GM12891 (cell line): ENCODE results near the gene EPAS1.

Experiments used
- DNase-seq: peaks from one replicate; pipeline ENCODE4 v3.0.0; 2011; ENCODE audit warnings: low spot score; ENCODE audit not compliant: insufficient read length
- FAIRE-seq: peaks from 2 replicates; lab custom pipeline; 2011; peaks lifted over from hg19 to GRCh38; lab: Jason Lieb, UNC
- PAX5 ChIP-seq: IDR thresholded peaks from 2 replicates; pipeline ENCODE4 v1.6.1; 2011; ENCODE audit warnings: low read length, moderate library complexity, mild to moderate bottlenecking; ENCODE audit not compliant: insufficient read depth, severe bottlenecking
- POLR2A ChIP-seq: IDR thresholded peaks from 2 replicates; pipeline ENCODE4 v1.6.1; 2011; ENCODE audit warnings: low read depth, low read length, control low read depth
- POLR2AphosphoS5 ChIP-seq: IDR thresholded peaks from 2 replicates; pipeline ENCODE4 v1.6.1; 2011; ENCODE audit warnings: low read depth, low read length, control low read depth
- POU2F2 ChIP-seq: IDR thresholded peaks from 2 replicates; pipeline ENCODE4 v1.6.1; 2011; ENCODE audit warnings: low read depth, mild to moderate bottlenecking, control low read depth, low read length, moderate library complexity
- SPI1 ChIP-seq: IDR thresholded peaks from 2 replicates; pipeline ENCODE4 v1.6.1; 2011; ENCODE audit warnings: low read depth, low read length, control low read depth
- TAF1 ChIP-seq: IDR thresholded peaks from 2 replicates; pipeline ENCODE4 v1.6.1; 2011; ENCODE audit warnings: low read depth, low read length, control low read depth

The EPAS1 gene

DNA sequence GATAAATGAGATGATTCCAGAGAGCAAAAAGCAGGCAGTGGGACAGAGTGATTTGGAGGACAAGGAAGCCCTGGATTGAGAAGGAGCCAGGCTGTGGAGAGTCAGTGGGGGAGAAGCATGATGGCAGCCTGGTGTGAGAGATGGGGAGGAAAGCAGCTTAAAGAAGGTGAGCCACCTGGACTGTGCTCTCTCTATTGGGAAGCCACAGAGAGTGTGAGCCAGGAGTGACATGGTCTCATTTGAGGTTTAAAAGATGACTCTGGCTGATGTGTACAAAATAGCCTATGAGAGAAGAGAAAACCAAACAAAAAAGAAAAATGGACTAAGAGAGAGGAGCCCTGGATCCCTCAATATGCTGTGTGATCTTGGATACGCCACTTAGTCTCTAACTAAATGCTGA is 12.9 kb upstream of the EPAS1 start:
- FAIRE-seq (no peak), DNase-seq (no peak)
- TF ChIP-seq TAF1 (no peak), SPI1 (no peak), POU2F2 (no peak), POLR2A (no peak), POLR2AphosphoS5 (no peak), PAX5 (no peak)

DNA sequence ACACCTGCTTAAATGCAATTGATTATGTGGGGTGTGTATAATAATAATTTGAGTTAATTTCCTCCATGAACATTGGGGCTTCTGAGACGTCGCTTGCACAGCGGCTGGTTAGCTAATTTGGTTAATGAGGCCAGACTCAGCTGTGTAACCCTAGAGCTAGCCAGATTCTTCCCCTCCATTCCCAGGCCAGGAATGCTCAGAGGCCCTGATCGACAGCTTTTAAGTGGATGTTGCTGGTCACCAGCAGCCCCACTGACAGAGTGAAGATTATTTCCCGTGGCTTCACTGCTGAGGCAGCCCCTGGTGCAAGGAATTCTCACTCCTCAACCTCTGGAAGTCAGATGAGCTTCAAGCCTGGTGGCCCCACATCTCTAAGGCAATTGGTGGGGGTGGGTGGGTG is 12.4 kb upstream of the EPAS1 start:
- no peak for FAIRE-seq
- TF ChIP-seq POU2F2 (no peak), SPI1 (no peak), TAF1 (no peak), PAX5 (no peak), POLR2AphosphoS5 (no peak), POLR2A (no peak)
- DNase-seq, result no peak

DNA sequence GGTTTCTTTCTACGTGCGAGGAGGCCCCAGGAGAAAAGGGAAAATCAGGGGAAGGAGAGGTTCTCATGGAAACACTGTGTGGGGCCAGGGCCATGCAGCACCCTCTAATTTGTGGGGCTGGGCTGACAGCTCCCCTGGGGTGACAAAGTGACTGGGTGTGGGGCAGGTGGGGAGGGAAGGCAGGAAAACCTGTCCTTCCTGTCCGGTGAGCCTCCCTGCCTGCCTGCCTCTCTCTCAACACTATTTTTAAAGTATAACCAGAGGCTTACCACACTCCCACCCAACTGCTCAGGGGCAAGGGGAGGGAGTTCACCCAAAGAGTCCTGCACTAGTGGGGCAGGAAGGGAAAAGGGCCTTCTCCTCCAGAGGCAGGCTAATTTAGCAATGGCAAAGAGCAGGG is 10.5 kb upstream of the EPAS1 start:
- no peak for TF ChIP-seq POLR2AphosphoS5
- no peak for FAIRE-seq
- DNase-seq, result no peak

DNA sequence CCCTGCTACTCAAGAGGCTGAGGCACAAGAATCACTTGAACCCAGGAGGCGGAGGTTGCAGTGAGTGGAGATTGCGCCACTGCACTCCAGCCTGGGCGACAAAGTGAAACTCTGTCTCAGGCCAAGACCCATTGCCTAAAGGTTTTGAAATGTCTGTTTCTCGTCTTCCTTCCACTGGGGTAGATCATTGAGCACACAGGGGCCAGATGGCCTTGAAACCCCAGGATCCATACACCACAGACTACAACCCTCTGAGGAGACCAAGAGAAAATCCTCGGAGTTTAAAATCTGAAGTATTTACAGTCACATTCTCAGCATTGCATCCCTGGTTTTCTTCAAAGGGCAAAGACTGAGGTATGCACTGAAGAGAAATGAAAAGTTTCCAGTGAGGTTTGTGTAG is 7.1 kb upstream of the EPAS1 start:
- TF ChIP-seq POU2F2 (no peak), POLR2AphosphoS5 (no peak), SPI1 (no peak), PAX5 (no peak), POLR2A (no peak), TAF1 (no peak)
- FAIRE-seq (no peak), DNase-seq (no peak)

DNA sequence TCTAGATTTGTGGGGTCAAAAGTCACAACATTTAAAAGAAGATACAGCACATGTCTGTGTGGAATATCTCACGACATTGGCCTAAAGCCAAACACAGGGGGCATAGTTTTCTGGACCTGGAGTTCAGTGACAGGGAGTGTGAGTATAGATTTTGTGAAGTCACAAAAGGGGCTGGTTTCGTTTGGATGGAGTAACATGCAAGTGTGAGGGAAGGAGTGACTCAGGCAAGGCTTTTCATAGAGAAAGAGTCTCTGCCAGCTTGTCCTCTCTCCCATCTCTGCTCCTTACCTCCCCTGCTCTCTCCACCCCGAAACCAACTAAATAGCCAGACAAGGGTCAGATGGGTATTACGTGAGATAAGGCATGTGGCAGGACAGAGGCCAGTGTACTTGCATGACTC is 3.7 kb upstream of the EPAS1 start:
- FAIRE-seq (no peak), DNase-seq (no peak)
- TF ChIP-seq POU2F2 (no peak), PAX5 (no peak), POLR2A (no peak)

DNA sequence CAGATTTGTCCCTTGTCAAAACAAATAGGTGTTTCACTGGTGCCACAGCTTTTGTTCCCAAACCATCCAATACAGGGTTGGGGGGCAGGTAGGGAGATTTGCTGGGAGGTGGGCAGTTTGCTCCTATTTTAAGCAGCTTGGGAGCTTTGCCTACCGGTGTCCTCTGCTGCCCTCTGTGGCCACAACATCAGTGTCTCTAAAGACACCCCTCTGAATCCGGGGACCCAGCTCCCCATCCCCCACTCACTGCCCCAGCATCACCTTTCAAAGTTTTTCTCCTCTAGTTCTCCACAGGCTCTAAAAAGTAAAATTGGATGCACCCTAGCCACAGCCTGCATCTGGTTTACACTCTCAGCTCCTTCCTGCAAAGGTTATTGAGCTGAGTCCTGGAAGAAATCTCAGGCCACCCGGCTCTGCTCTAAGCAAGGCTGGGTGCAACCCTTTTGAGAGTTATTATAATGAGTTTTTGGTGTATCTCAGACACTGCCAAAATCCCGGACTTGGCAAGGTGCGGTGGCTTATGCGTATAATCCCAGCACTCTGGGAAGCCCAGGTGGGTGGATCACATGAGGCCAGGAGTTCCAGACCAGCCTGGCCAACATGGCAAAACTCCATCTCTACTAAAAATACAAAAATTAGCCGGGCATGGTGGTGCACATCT is 2.9 kb upstream of the EPAS1 start:
- FAIRE-seq (no peak), DNase-seq (no peak)
- TF ChIP-seq SPI1, result no peak
- TF ChIP-seq TAF1, result no peak
- no peak for TF ChIP-seq POLR2A
- no peak for TF ChIP-seq PAX5
- TF ChIP-seq POU2F2, result no peak
- no peak for TF ChIP-seq POLR2AphosphoS5

DNA sequence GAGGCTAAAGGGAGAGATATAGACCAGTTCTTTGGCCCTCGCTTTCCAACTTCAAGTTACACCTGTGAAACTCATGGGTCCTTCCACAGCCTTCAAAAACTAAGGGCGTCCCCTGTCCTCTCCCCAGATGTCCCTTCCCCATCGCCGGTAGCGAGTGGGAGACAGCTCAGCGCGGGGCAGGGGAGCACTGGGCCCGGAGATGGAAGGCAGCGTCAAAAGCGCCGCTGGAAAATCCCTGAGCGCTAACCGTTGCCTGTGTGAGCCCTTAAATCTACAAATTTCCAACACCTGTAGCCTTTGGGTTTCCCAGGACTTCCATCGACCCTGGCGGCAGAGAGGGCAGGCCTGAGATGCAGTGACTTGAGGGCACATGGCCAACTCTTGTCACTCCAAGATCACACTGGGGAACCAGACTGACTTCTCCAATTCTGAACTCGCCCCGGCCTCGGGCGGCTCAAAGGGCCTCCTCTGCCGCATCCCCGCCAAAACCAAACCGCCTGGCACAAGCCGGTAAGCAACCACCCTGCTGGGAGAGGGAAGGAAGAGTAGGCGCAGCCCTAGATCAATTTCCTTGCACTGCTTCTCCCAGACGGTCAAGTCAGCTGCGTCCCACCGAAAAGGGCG is 879 bp upstream of the EPAS1 start:
- FAIRE-seq, result no peak
- no peak for DNase-seq
- TF ChIP-seq POU2F2 (no peak), SPI1 (no peak), PAX5 (no peak), POLR2AphosphoS5 (no peak)

DNA sequence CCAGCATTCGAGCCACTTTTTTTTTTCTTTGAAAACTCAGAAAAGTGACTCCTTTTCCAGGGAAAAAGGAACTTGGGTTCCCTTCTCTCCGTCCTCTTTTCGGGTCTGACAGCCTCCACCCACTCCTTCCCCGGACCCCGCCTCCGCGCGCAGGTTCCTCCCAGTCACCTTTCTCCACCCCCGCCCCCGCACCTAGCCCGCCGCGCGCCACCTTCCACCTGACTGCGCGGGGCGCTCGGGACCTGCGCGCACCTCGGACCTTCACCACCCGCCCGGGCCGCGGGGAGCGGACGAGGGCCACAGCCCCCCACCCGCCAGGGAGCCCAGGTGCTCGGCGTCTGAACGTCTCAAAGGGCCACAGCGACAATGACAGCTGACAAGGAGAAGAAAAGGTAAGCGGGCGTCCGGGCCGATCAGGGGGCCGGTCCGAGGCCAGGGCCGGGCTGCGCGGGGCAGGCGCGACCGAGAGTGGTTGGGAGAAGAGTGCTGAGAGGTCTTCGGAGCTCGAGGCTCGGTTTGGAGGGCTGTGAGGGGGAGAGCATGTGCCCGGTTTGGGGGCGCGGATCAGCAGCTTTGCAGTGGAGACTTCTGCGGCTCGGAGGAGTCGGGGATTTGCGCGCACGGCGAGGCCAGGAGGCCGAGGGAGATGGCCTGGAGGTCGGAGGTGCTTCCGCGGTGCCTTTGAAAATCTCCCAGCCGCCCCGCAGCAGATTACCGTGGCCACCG is 502 bp downstream of the EPAS1 start:
- TF ChIP-seq SPI1, result no peak
- TF ChIP-seq TAF1, result no peak
- TF ChIP-seq POLR2A, result no peak
- DNase-seq, result peak; percentile 64
- no peak for FAIRE-seq

DNA sequence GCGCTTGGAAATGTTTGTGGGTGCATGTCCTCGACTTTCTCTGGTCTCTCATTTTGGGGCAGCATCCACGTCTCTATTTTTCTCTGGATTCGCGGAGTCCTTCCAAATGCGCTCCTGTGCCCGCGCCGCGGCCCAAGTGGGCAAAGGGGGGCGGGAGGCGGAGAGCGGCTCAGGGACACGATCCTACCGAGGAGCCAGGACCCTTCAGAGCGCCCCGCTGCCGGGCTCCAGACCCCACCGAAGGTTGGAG is 990 bp downstream of the EPAS1 start:
- DNase-seq (no peak), FAIRE-seq (no peak)

DNA sequence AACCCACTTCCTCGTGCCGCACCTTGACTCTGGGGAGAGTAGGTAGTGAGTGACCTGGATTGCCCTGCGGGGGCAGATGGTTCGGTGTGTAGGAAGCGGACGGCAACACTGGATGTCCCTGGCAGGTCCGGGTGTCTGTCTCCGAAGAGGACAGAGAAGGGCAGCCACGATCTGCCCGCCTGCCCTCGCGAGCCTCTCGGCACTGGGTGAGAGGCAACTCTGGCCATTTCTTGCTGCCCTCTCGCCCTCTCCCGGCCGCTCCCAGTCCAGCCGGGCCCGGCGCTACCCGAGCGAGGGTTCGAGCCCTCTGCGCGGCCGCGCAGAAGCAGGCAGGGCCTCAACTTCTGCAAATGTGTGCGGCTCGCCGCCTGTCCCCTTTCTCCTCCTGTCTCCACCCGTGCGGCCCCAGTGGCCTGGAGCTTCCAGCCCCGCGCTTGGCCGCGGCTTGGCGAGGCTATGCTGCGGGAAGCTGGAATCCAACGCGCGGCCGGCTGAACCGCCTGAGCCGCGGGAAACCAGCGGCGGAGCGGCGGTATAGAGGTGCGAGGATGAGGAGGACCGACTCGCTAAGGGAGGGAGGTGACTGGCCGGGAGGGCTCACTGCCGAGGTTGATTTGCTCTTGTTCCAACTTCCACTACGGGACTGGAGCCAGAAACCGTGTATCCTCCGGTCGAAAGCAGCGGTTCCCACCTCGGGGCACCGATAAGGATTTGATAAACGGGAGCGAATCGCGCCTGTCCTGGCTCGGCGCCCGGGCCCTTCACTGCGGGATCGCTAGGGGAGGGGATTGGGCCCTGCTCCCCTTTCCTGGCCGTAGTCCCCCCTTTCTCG is 1.5 kb downstream of the EPAS1 start:
- DNase-seq (peak; percentile 43), FAIRE-seq (no peak)
- TF ChIP-seq POU2F2, result no peak
- TF ChIP-seq PAX5, result no peak
- TF ChIP-seq POLR2A, result no peak
- TF ChIP-seq POLR2AphosphoS5, result no peak
- TF ChIP-seq TAF1, result no peak
- TF ChIP-seq SPI1, result no peak

More for the DNA sequence above, 990 bp downstream of the EPAS1 start:
- TF ChIP-seq SPI1 (no peak), POLR2AphosphoS5 (no peak), PAX5 (no peak), TAF1 (no peak), POU2F2 (no peak), POLR2A (no peak)
